OCI-LY3 (cell line): ENCODE measurements around the gene TLL2.

Experiments
- CTCF ChIP-seq: fragments of 200-600, 300-600 bp; sonication (generic); IDR thresholded peaks from 2 replicates; pipeline ENCODE4 v1.5.1; 2014; ENCODE audit warnings: antibody characterized with exemption, low read length, low read depth
- EZH2phosphoT487 ChIP-seq: fragments of 200-600 bp; shearing (Covaris generic); IDR thresholded peaks from 2 replicates; pipeline ENCODE4 v1.6.1; 2018; ENCODE audit warnings: antibody characterized with exemption, mixed run types, low read depth

GRCh38 chr10:96400465-96400864, 113.3 kb downstream of the TLL2 start:
- TF ChIP-seq CTCF (no peak), EZH2phosphoT487 (no peak)
